Activated effector memory CD4-positive, alpha-beta T cell treated with Interleukin-2 at 50 U/mL for 16 hours (primary cell): ENCODE results near the gene ADAMTS2.

Experiments
- DNase-seq: peaks from one replicate; pipeline ENCODE4 v3.0.0-alpha.2; 2020

ADAMTS2 gene

GRCh38 chr5:179187229-179187678 lies 158.0 kb downstream of the ADAMTS2 start:
- no peak for DNase-seq

GRCh38 chr5:179186801-179187200 lies 158.5 kb downstream of the ADAMTS2 start:
- no peak for DNase-seq

- DNase-seq = no peak
Observed at GRCh38 chr5:179185941-179186411, 159.3 kb downstream of the ADAMTS2 start.

- no peak for DNase-seq
Observed at GRCh38 chr5:179185256-179185940, 159.9 kb downstream of the ADAMTS2 start.

- no peak for DNase-seq
Observed at GRCh38 chr5:179184521-179185050, 160.7 kb downstream of the ADAMTS2 start.

GRCh38 chr5:179183481-179183880 lies 161.8 kb downstream of the ADAMTS2 start:
- DNase-seq = no peak

GRCh38 chr5:179182601-179183000 lies 162.7 kb downstream of the ADAMTS2 start:
- no peak for DNase-seq

- DNase-seq = no peak
Observed at GRCh38 chr5:179181988-179182387, 163.3 kb downstream of the ADAMTS2 start.

GRCh38 chr5:179180921-179181645 lies 164.2 kb downstream of the ADAMTS2 start:
- DNase-seq = no peak

GRCh38 chr5:179180061-179180610 lies 165.1 kb downstream of the ADAMTS2 start:
- DNase-seq = no peak

- DNase-seq = no peak
Observed at GRCh38 chr5:179177711-179178575, 167.3 kb downstream of the ADAMTS2 start.

- DNase-seq = no peak
Observed at GRCh38 chr5:179176571-179177230, 168.6 kb downstream of the ADAMTS2 start.

GRCh38 chr5:179176166-179176565 lies 169.1 kb downstream of the ADAMTS2 start:
- no peak for DNase-seq

- DNase-seq = no peak
Observed at GRCh38 chr5:179171816-179172745, 173.2 kb downstream of the ADAMTS2 start.

- no peak for DNase-seq
Observed at GRCh38 chr5:179171251-179171815, 173.9 kb downstream of the ADAMTS2 start.

GRCh38 chr5:179170606-179171005 lies 174.7 kb downstream of the ADAMTS2 start:
- DNase-seq = no peak

GRCh38 chr5:179169836-179170235 lies 175.4 kb downstream of the ADAMTS2 start:
- no peak for DNase-seq

- no peak for DNase-seq
Observed at GRCh38 chr5:179168664-179169063, 176.6 kb downstream of the ADAMTS2 start.

GRCh38 chr5:179167871-179168451 lies 177.3 kb downstream of the ADAMTS2 start:
- DNase-seq = no peak
